ENCODE measurements around the gene PODXL2. TPM values are rescaled to one million over a fixed set of nuclear protein-coding genes. Genes with fewer than 3 reads are reported as not detected.

The PODXL2 gene
- total and polyA plus RNA-seq, 2 of the 8 experiments (the other 6 are each of a cell fraction or from before 2014, with no cell fraction given) = 27.6 to 31.6 TPM

GRCh38 chr3:127595303-127595702, 33.7 kb upstream of the PODXL2 start:
- Histone ChIP-seq H3K23me2 (ENCODE audit: low read depth, low read length) (peaks cover 12% of the 10 kb centered on the region; the same call in 1 of the 2 replicates), H3K9ac (replicated peaks in 1 of 4; ENCODE audit: extremely low read depth in 1 of 4, low read depth in 3 of 4, low read length in 3 of 4) (no peak overlapping the region), H2BK15ac (ENCODE audit: low read length) (no peak overlapping the region), H3K4me1 (replicated peaks in 1 of 4; ENCODE audit: control insufficient read depth in 3 of 4, insufficient read depth in 4 of 4, low read length in 3 of 4) (peaks cover 14 to 19% (median 16%) of the 10 kb centered on the region in 4 experiments), H2BK12ac (ENCODE audit: low read depth, low read length) (no peak overlapping the region), H3K56ac (replicated peaks; ENCODE audit: insufficient read length, low read depth, low read length) (no peak overlapping the region), H4K20me1 (replicated peaks in 1 of 2; ENCODE audit: control insufficient read depth in 1 of 2, insufficient read depth in 2 of 2, low read length in 2 of 2) (peaks cover 0 to under 1% of the 10 kb centered on the region in 2 experiments), H3K4me3 (ENCODE audit: extremely low read depth in 1 of 4, insufficient read depth in 2 of 4, low read depth in 3 of 4, low read length in 4 of 4) (no peak overlapping the region), H2BK5ac (ENCODE audit: low read depth, low read length) (no peak overlapping the region), H4K8ac (ENCODE audit: extremely low read depth, insufficient read depth, low read length) (no peak overlapping the region), H2BK20ac (ENCODE audit: low read length) (no peak overlapping the region), H3K27ac (ENCODE audit: low read depth, low read length) (no peak overlapping the region), H3K9me3 (ENCODE audit: insufficient read depth in 2 of 2, low read depth in 1 of 2, low read length in 1 of 2) (no peaks in the 10 kb centered on the region), H4K5ac (ENCODE audit: insufficient read length, low read depth, low read length) (no peak overlapping the region), H3K18ac (ENCODE audit: extremely low read depth, low read length) (no peak overlapping the region), H3K4me2 (ENCODE audit: insufficient read depth in 1 of 2, low read depth in 2 of 2, low read length in 2 of 2) (no peak overlapping the region), H2BK120ac (replicated peaks; ENCODE audit: low read depth, low read length) (no peak overlapping the region), H4K91ac (replicated peaks; ENCODE audit: insufficient read length, low read length) (no peak overlapping the region), H3K27me3 (replicated peaks in 1 of 4; ENCODE audit: control insufficient read depth in 3 of 4, extremely low read depth in 1 of 4, insufficient read depth in 3 of 4, low read length in 3 of 4) (peaks cover 0 to 2% (median 0%) of the 10 kb centered on the region in 4 experiments; a peak in 1 of 7 replicates), H3K23ac (ENCODE audit: insufficient read length) (no peak overlapping the region), H2AFZ (ENCODE audit: low read length) (no peak overlapping the region), H3K79me1 (ENCODE audit: low read depth, low read length) (peaks cover 11% of the 10 kb centered on the region; the same call in 1 of the 2 replicates), H3K14ac (ENCODE audit: insufficient read length) (no peak overlapping the region), H3K36me3 (ENCODE audit: control insufficient read depth in 2 of 4, insufficient read depth in 4 of 4, low read length in 3 of 4) (peaks cover 6 to 14% (median 10%) of the 10 kb centered on the region in 4 experiments), H3K4ac (replicated peaks; ENCODE audit: insufficient read length, low read depth, low read length) (no peak overlapping the region), H2AK5ac (ENCODE audit: low read depth, low read length) (no peak overlapping the region), H3K79me2 (ENCODE audit: control insufficient read depth in 1 of 2, insufficient read depth in 2 of 2, low read length in 2 of 2) (peaks cover 13 to 20% of the 10 kb centered on the region in 2 experiments)
- ChIA-PET POLR2A (ENCODE audit: partially characterized antibody) (interaction anchor here (0.8 to 10.3 kb wide), 5 partner anchors 8 to 95 kb away, joined by 3 to 175 read pairs (median 10); no protein-coding TSS in a partner anchor), CTCF (ENCODE audit: partially characterized antibody) (interaction anchor here (1.1 to 3.3 kb wide), 4 partner anchors 17 to 101 kb away, joined by 4 to 13 read pairs (median 6); no protein-coding TSS in a partner anchor)
- no peak for DNase-seq (ENCODE audit: low read depth in 1 of 2, low spot score in 2 of 2)
- no peak for FAIRE-seq
- 81% methylated on average over 4 of the region's 4 CpGs; no CpG with 5 or more reads in 1 of the 2 experiments for WGBS, 2 experiments (ENCODE audit: extremely low coverage in 1 of 2, insufficient coverage in 1 of 2, insufficient read length in 1 of 2, insufficient replicate concordance in 2 of 2, low coverage in 1 of 2, low lambda C conversion rate in 2 of 2, missing lambda C conversion rate in 1 of 2)

Data from H1 (cell line).